Skeletal muscle cell (primary cell): Measurements from ENCODE around the gene KCNJ1.

Experiments used
- DNase-seq: peaks from one replicate; pipeline ENCODE4 v3.0.0-alpha.2; 2010; ENCODE audit warnings: low read depth
- H3K4me3 ChIP-seq: 2 replicates; pipeline ENCODE4 v1.5.1; 2011; ENCODE audit warnings: low read depth, mild to moderate bottlenecking, control low read depth, low read length, moderate library complexity

Gene KCNJ1

GRCh38 chr11:128831174-128832120, 35.6 kb downstream of the KCNJ1 start:
- H3K4me3 ChIP-seq, result no peak overlapping the region
- peak; percentile 42 for DNase-seq

GRCh38 chr11:128830290-128831173, 36.6 kb downstream of the KCNJ1 start:
- no peak overlapping the region for H3K4me3 ChIP-seq
- no peak for DNase-seq

DNA sequence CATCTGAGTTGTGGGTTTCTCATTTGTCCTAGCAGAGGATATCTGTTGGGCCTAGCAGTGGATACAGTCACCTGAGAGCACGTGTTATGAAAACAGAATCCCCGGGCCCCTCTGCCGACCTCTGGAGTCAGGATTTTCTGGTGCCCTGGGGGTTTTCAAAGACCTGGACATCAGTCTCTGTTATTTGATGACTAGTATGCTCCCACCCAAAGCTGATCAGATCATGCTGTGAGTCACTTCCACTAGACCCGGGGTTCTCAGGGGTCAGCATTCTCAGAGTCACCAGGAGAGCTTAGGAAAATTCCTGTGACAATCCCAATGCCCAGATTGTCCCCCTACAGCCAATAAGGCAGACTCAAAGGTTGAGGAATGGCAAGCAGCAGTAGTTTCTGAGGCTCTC, 38.7 kb downstream of the KCNJ1 start:
- H3K4me3 ChIP-seq, result no peak overlapping the region
- DNase-seq, result no peak

GRCh38 chr11:128827191-128827893, 39.8 kb downstream of the KCNJ1 start:
- no peak for DNase-seq
- no peak overlapping the region for H3K4me3 ChIP-seq

GRCh38 chr11:128825050-128825784, 41.9 kb downstream of the KCNJ1 start:
- no peak for DNase-seq
- H3K4me3 ChIP-seq, result no peak overlapping the region

DNA sequence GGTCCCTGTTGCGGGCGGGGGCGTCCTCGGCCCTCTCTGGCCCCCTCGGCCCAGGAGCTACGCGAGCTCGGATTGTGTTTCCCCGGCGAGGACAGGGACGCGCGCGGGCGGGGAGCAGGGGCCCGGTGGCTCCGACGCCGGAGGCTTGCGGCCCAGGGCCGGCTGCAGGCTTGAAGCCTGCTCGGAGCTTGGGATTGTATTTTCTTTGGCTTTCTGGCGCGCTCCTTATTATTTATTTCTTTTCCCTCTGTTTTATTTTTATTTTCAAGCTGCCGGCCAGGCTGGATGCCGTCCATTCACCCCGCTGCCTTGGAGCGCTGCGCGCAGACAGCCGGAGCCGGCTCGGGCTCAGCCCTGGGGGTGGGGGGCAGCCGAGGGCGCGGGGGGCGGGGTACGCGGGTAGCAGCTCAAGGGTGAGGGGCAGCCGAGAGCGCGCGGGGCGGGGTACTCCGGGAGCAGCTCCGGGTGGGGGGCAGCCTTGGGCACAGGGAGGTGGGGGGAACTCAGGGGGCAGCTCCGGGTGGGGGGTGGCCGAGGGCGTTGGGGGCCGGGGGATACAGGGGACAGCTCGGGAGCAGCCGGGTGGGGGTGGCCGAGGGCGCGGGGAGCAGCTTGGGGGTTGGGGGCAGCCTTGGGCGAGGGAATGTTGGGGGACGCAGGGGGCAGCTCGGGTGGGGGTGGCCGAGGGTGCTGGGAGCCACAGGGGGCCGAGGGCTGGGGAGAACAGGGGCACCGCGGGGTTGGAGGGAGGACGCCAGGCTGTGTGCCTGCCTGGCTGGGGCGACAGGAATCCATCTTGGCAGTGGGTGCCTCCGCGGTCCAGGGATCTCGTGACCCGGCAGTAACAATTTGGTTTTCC, 42.7 kb downstream of the KCNJ1 start:
- DNase-seq, result no peak
- H3K4me3 ChIP-seq, result peak overlapping the region; percentile 13

GRCh38 chr11:128823753-128824152, 43.3 kb downstream of the KCNJ1 start:
- peak overlapping the region; percentile 13 for H3K4me3 ChIP-seq
- no peak for DNase-seq

DNA sequence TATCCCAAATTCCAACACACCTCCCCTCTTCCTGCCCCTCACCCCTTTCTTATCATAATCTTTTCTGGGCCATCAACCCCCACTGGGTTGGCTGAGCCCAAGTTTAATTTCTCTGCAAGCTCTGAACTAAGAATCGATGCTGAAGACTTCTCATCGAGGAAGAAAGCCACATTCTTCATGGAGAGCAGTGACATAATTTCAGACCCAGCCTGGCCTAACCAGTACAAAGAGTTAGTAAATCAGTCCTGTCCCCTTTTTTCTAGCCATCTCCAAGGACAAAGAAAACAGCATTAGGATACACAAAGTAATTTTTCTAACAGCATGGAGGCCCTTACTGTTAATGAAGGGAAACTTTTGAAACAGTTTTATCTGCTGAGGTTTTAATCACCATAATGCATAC, 45.0 kb downstream of the KCNJ1 start:
- DNase-seq, result no peak
- no peak overlapping the region for H3K4me3 ChIP-seq

DNA sequence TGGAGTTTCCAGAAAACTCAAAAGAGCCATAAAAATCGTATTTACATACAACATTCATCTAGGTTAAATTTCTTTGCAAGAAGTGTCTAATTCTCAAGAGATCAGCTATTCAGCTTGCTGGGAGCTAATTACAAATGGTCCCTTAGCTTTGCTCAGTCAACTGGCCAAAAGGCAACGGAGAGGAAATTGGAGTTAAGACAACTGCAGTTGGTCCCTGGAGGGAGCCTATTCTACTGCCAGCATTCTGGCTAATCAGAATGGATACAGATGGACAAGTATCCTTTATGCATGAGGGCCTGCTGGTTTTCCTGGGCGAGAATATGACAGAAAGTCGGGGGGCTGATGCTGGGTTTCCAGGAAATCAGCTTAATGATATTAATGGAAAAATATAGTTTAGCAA, 45.5 kb downstream of the KCNJ1 start:
- no peak overlapping the region for H3K4me3 ChIP-seq
- no peak for DNase-seq

DNA sequence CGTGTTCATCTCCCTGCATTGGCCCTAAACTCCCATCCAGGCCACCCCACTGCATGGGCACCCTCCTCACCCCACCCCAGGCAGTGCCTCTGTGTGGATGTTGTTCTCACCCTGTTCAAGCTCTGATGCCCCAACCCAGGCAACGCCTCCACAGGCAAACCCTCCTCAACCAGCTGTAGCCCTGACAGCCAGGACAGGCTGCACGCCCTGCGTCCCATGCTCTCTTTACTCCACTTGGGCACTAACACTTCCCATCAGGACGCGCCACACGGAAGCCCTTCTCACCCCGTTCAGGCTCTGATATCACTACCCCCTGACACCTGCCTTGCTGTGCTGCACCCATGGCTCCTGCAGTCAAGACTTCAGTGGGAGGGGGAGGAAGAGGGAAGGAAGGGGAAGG, 47.9 kb downstream of the KCNJ1 start:
- H3K4me3 ChIP-seq, result no peak overlapping the region
- DNase-seq, result no peak

DNA sequence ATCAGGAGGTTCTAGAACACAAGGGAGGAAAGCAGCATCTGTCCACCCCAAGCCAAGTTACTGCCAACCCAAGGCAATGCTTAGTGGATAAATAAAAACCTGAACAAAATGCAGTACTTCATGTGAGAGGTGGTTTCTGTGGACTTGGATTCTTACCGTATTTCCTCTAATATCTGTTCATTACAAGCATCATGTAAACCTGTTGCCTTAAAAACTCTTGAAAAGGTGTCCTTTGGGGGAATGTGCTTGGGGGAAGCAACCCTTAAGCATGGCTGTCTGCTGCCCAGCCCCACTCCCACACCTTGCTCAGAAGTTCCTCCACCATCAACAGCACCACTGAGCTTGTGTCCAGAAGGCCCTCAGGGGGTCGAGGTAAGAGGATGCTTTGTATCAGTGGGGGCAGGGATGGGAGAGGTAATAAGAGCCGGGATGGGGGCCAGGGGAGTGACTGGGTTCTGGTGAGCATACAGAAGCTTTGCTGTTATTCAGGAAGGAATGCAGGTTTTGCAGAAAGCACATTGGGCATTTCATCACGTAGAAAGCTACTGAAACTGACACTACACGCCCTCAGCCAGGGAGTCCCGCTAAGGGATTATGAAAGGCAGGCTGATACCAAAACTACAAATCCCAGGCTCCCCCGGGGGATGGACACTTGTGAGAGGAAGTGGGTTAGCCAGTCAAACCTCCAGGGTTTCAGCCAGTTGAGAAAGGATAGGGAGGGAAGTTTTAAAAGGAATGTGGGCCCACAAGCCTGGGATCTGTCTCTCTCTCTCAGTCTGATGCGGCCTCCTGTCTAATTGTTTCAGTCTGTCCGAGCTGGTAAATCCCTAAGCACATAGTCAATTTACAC, 52.0 kb downstream of the KCNJ1 start:
- H3K4me3 ChIP-seq, result no peak overlapping the region
- peak; percentile 81 for DNase-seq

DNA sequence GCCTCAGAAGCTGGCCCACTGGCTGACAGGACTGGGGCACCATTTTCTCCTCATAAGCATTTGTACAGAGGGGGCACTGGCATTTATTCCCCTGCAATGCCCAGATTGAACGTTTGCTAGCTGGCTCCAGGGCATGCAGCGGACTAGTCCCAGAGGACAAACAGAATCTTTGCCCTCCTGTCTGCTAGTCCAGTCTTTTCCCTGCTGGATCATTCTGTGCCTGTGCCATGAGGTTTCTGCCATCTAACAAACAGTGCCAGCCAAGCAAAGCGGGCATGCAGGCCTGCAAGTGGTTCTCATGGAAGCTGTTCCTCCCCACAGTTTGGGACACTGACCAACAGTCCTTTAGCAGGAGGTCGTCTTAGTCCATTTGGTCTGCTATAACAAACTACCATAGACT, 53.4 kb downstream of the KCNJ1 start:
- no peak for DNase-seq
- no peak overlapping the region for H3K4me3 ChIP-seq

DNA sequence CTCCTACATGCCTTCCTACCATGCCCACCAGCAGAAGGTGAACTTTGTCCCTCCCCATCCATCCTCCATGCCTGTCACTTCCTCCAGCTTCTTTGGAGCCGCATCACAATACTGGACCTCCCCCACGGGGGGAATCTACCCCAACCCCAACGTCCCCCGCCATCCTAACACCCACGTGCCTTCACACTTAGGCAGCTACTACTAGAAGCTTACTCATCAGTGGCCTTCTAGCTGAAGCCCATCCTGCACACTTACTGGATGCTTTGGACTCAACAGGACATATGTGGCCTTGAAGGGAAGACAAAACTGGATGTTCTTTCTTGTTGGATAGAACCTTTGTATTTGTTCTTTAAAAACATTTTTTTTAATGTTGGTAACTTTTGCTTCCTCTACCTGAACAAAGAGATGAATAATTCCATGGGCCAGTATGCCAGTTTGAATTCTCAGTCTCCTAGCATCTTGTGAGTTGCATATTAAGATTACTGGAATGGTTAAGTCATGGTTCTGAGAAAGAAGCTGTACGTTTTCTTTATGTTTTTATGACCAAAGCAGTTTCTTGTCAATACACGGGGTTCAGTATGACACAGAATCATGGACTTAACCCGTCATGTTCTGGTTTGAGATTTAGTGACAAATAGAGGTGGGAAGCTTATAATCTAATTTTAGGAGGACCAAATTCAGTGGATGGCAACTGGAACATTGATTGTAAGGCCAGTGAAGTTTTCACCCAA, 56.1 kb downstream of the KCNJ1 start:
- DNase-seq, result no peak
- H3K4me3 ChIP-seq, result no peak overlapping the region

- DNase-seq, result no peak
Observed at GRCh38 chr11:128809128-128809527, 58.0 kb downstream of the KCNJ1 start.

GRCh38 chr11:128807909-128808308, 59.2 kb downstream of the KCNJ1 start:
- H3K4me3 ChIP-seq, result no peak overlapping the region
- no peak for DNase-seq

More at GRCh38 chr11:128809128-128809527, 58.0 kb downstream of the KCNJ1 start:
- H3K4me3 ChIP-seq, result no peak overlapping the region

DNA sequence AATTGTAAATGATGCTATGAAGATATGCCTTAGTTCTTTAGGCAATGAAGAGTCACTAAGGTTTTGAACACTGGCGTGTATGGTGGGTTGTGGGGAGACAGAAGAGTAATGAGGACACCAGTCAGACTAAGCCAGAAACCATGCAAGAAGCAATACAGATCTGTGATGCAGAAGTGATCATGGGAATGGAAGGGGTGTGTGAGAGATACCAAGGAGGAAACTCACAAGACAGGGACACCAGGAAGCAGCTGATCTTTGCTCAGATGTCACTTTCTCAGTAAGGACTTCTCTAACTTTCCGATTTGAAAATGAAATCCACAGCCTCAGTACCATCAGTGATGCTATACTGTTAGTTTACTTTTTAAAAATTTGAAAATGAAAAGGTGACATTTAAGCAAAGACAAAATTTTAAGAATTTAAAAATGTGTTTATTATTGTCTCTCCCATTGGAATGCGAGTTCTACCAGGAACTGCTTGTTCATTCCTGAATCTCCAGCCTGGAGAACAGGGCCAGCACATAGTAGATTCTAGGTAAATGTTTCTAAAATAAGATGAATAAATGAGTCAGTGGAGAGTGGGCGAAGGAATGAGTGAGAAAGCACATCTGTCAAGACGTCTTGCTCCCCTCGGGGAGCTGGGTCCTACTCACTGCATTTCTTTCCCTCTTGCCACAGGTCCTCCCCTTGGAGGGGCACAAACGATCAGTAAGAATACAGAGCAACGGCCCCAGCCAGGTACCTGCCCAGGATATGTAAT, 60.4 kb downstream of the KCNJ1 start:
- H3K4me3 ChIP-seq, result no peak overlapping the region
- DNase-seq, result no peak
